ENCODE results near the gene HCN2. TPM values are rescaled to one million over a fixed set of nuclear protein-coding genes. Genes with fewer than 3 reads are reported as not detected.
A peak's percentile ranks its signal among the peaks of the same experiment; 100 is the strongest.

Gene HCN2
- polyA plus RNA-seq, 1 of the 3 experiments (the other 2 are of a cell fraction), result 5.6 TPM

DNA sequence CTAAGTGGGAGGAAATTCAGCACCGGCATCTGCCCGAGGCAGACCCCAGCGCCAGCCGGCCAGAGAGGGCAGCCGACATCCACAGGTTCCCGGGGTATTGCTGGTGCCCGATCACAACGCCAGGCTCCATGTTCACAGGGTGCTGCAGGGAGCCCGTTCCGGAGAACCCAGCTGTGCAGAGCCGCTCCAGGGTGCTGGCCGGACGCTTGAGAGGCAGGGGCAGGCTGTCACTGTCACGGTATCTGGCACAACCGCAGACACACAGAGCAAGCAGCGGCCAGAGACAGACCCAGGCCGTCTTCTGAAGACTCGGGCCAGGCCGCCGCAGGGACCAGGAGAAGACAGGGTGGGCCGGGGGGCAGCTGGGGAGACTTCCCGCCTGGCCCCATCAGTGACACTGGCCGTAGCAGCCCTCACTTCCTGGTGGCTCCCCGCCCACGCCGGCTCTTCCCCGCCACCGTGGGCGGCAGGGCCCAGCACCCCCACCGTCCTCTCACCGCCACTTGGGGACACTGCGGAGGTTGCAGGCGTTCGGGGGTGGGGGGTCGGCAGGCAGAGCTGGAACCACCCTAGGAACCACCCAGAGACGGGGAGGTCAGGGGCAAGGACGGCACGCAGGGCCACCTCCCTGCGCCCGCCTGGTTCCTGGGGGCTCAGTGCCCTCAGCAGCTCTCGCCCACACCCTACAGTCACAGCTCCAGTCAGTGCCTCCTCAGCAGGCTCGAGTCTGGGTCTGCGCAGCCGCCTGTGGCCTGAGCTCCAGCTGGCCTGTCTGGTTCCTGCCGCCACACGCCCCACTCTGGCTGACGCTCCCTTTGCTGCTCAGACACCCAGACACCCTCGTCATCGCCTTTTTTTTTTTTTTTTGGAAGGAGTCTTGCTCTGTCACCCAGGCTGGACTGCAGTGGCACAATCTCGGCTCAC is 69.5 kb downstream of the HCN2 start:
- 90% methylated on average over 31 of the region's 50 CpGs for WGBS (ENCODE audit: low lambda C conversion rate)
- no peak overlapping the region for H3K4me2 ChIP-seq
- no peak overlapping the region for H3K9ac ChIP-seq
- H3K79me2 ChIP-seq (ENCODE audit: insufficient read depth), result peaks cover 89% of the 10 kb centered on the region
- H3K4me3 ChIP-seq (ENCODE audit: low read depth in 2 of 2, low read length in 1 of 2), result no peak overlapping the region
- H4K20me1 ChIP-seq (ENCODE audit: insufficient read depth), result peaks cover 82% of the 10 kb centered on the region
- no peaks in the 10 kb centered on the region for H3K9me3 ChIP-seq
- H3K4me1 ChIP-seq (ENCODE audit: control insufficient read depth in 1 of 2, insufficient read depth in 2 of 2, low read depth in 1 of 2, low read length in 1 of 2), result peaks cover 7 to 27% of the 10 kb centered on the region in 2 experiments; a peak in 2 of 4 replicates
- H3F3A ChIP-seq (replicated peaks; ENCODE audit: insufficient read depth), result peaks cover 4% of the 10 kb centered on the region
- TF ChIP-seq JUND (IDR thresholded peaks at IDR 0.05), result no peak
- no peak for TF ChIP-seq SMC3 (IDR thresholded peaks at IDR 0.05; ENCODE audit: low read depth, low read length)
- TF ChIP-seq GABPA (IDR thresholded peaks at IDR 0.05; ENCODE audit: low read depth), result no peak
- TF ChIP-seq RXRA (IDR thresholded peaks at IDR 0.05; ENCODE audit: borderline replicate concordance, low read depth), result no peak
- TF ChIP-seq RFX5 (IDR thresholded peaks at IDR 0.05; ENCODE audit: low read length), result no peak
- TF ChIP-seq YY1 (IDR thresholded peaks at IDR 0.05; ENCODE audit: low read depth), result no peak
- TF ChIP-seq FOSL2 (IDR thresholded peaks at IDR 0.05; ENCODE audit: borderline replicate concordance, low read depth), result no peak
- TF ChIP-seq NRF1 (IDR thresholded peaks at IDR 0.05; ENCODE audit: low read depth, low read length), result no peak
- ChIA-PET POLR2A (no interaction called here), CTCF (interaction anchor here (0.5 to 1.5 kb wide), 2 partner anchors 31 to 75 kb away, joined by 3 read pairs; no protein-coding TSS in a partner anchor)
- H3K27ac ChIP-seq (ENCODE audit: low read depth in 2 of 2, low read length in 1 of 2), result no peak overlapping the region; a peak in 1 of 4 replicates
- H3K36me3 ChIP-seq (replicated peaks in 1 of 2; ENCODE audit: control insufficient read depth in 1 of 2, insufficient read depth in 2 of 2, low read length in 1 of 2), result peaks cover 0 to 9% of the 10 kb centered on the region in 2 experiments
- H3K9me2 ChIP-seq, result no peaks in the 10 kb centered on the region
- no peaks in the 10 kb centered on the region for H3K27me3 ChIP-seq (ENCODE audit: insufficient read depth)
- no peak overlapping the region for H2AFZ ChIP-seq (ENCODE audit: low read depth)
- no peak for DNase-seq

DNA sequence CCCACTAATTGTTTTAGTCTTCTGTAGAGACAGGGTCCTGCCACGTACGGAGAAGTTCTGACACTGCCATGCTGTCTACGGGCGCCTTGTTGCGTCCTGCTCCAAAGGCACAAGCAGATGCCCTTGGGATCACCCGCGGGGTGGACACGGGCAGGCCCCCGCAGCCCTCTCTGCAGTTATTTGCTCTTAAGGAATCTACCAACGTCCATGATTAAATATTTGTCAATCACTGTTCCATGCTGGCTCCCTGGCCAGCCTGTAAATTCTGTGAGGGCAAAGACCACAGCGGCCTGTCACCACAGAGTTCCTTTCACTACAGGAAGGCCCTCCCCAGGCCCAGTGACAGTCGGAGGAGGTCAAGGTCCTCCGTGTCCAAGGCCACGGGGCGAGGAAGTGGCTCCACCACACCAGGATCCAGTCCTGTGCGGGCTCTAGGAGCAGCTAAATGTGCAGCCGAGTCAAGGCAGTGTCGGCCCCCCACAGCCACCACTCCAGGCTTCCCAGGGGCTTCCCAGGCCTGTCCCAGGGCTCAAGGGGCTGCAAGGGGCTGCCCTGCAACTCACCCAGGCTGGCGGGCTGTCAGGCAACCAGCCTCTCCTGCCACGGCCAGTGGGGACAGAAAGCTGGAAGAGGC is 71.2 kb downstream of the HCN2 start:
- Histone ChIP-seq H2AFZ (ENCODE audit: low read depth) (no peak overlapping the region), H3K79me2 (ENCODE audit: insufficient read depth) (peaks cover 73% of the 10 kb centered on the region), H3K9me2 (no peaks in the 10 kb centered on the region), H3K27me3 (ENCODE audit: insufficient read depth) (no peaks in the 10 kb centered on the region), H3K9ac (peak overlapping the region; percentile 97; the same call in 1 of the 2 replicates), H3K4me2 (peak overlapping the region; percentile 99), H3K4me3 (ENCODE audit: low read depth in 2 of 2, low read length in 1 of 2) (peak overlapping the region; percentile 86 to 96), H3F3A (replicated peaks; ENCODE audit: insufficient read depth) (peaks cover 4% of the 10 kb centered on the region), H3K36me3 (replicated peaks in 1 of 2; ENCODE audit: control insufficient read depth in 1 of 2, insufficient read depth in 2 of 2, low read length in 1 of 2) (peaks cover 0 to 9% of the 10 kb centered on the region in 2 experiments), H4K20me1 (ENCODE audit: insufficient read depth) (peaks cover 66% of the 10 kb centered on the region), H3K9me3 (no peaks in the 10 kb centered on the region), H3K27ac (ENCODE audit: low read depth in 2 of 2, low read length in 1 of 2) (no peak overlapping the region), H3K4me1 (ENCODE audit: control insufficient read depth in 1 of 2, insufficient read depth in 2 of 2, low read depth in 1 of 2, low read length in 1 of 2) (peaks cover 7 to 32% of the 10 kb centered on the region in 2 experiments; a peak in 2 of 4 replicates)
- TF ChIP-seq PBX3 (IDR thresholded peaks at IDR 0.05) (no peak), SMC3 (IDR thresholded peaks at IDR 0.05; ENCODE audit: low read depth, low read length) (no peak), USF1 (IDR thresholded peaks at IDR 0.05; ENCODE audit: borderline replicate concordance, low read depth) (no peak), RAD21 (IDR thresholded peaks at IDR 0.05; ENCODE audit: low read length) (no peak), GABPA (IDR thresholded peaks at IDR 0.05; ENCODE audit: low read depth) (no peak), EZH2phosphoT487 (IDR thresholded peaks at IDR 0.05; ENCODE audit: borderline replicate concordance, low read depth) (no peak), TAF1 (IDR thresholded peaks at IDR 0.05; ENCODE audit: borderline replicate concordance, low read depth, low read length) (no peak), TEAD4 (IDR thresholded peaks at IDR 0.05; ENCODE audit: borderline replicate concordance, insufficient read depth) (no peak), FOXJ3 (CRISPR knock-in tag; IDR thresholded peaks at IDR 0.05) (no peak)
- DNase-seq, result no peak
- WGBS (ENCODE audit: low lambda C conversion rate), result 76% methylated on average over 12 of the region's 20 CpGs
- CTCF ChIA-PET, result interaction anchor here (1.0 kb wide), 1 partner anchor 75 kb away, joined by 4 read pairs; no protein-coding TSS in a partner anchor
- POLR2A ChIA-PET, result interaction anchor here (0.9 kb wide), 1 partner anchor 20 kb away, joined by 3 read pairs; no protein-coding TSS in a partner anchor
